AG04450 (cell line): ENCODE measurements around the gene TIAM1. TPM values are rescaled to one million over a fixed set of nuclear protein-coding genes. Genes with fewer than 3 reads are reported as not detected.

Experiments
- CTCF ChIA-PET: fragments of 300-600, 350-600 bp; formaldehyde crosslinking; extraction: SDS; loops from one replicate; lab custom pipeline; 2022; ENCODE audit warnings: antibody characterized with exemption, inconsistent platforms; lab: Charles Lee
- POLR2A ChIA-PET: fragments of 350-600 bp; formaldehyde crosslinking; extraction: SDS; loops from one replicate; lab custom pipeline; 2021; ENCODE audit warnings: antibody characterized with exemption, inconsistent platforms; lab: Yijun Ruan, JAX
- DNase-seq: peaks from one replicate; pipeline ENCODE4 v3.0.0-alpha.2; 2011; ENCODE audit warnings: low read depth, low spot score
- H3K27ac ChIP-seq: one replicate; pipeline ENCODE4 v1.5.1; 2012; ENCODE audit warnings: low read depth, low read length, control low read depth
- H3K27me3 ChIP-seq: one replicate; pipeline ENCODE4 v1.6.0; 2012; ENCODE audit warnings: low read length; ENCODE audit not compliant: control insufficient read depth, insufficient read depth
- H3K4me3 ChIP-seq: 2 replicates; pipeline ENCODE4 v1.5.1; 2011; ENCODE audit warnings: mild to moderate bottlenecking, low read depth, low read length, control low read depth
- H3K9me3 ChIP-seq: 2 replicates; pipeline ENCODE4 v1.5.1; 2012; ENCODE audit warnings: low read length; ENCODE audit not compliant: control insufficient read depth, insufficient read depth
- polyA plus RNA-seq: library from polyadenylated mRNA; depleted of rRNA; stranded (reverse); fragments of >200 nt; gene quantifications from 2 replicates; pipeline ENCODE4 v1.2.3, GENCODE V29; 2011
- TF ChIP-seq, protein P1 (sequence below): IDR thresholded peaks from 2 replicates; pipeline ENCODE4 v1.5.1; 2011; ENCODE audit warnings: low read depth, low read length, control low read depth, inconsistent platforms

The TIAM1 gene
- polyA plus RNA-seq, 1 experiment = 2.1 TPM

DNA sequence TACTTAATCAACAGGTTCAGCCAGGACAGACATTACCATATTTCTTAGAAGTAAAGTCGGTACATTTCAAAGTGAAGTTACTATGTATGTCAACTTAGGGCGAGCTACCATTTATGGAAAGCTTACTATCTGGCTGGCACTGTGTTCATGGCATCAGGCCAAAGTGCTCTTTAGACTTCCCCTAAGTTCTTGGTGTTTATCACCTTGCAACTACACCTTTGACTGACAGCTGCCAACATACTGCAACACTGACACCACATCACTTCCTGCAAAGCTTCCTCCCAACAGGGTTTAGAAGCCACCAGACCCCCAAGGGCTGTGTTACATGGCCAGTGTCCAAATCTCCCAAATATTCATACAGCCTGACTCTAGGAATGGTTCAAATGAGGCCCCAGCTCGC, 61.0 kb downstream of the TIAM1 start:
- no peak for DNase-seq
- ChIA-PET CTCF (interaction anchor here (1.2 kb wide), 1 partner anchor 64 kb away, joined by 3 read pairs; no protein-coding TSS in a partner anchor), POLR2A (no interaction called here)
- TF ChIP-seq, protein P1, sequence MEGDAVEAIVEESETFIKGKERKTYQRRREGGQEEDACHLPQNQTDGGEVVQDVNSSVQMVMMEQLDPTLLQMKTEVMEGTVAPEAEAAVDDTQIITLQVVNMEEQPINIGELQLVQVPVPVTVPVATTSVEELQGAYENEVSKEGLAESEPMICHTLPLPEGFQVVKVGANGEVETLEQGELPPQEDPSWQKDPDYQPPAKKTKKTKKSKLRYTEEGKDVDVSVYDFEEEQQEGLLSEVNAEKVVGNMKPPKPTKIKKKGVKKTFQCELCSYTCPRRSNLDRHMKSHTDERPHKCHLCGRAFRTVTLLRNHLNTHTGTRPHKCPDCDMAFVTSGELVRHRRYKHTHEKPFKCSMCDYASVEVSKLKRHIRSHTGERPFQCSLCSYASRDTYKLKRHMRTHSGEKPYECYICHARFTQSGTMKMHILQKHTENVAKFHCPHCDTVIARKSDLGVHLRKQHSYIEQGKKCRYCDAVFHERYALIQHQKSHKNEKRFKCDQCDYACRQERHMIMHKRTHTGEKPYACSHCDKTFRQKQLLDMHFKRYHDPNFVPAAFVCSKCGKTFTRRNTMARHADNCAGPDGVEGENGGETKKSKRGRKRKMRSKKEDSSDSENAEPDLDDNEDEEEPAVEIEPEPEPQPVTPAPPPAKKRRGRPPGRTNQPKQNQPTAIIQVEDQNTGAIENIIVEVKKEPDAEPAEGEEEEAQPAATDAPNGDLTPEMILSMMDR = no peak
- Histone ChIP-seq H3K27me3 (no peaks in the 10 kb centered on the region), H3K27ac (no peak overlapping the region), H3K9me3 (no peaks in the 10 kb centered on the region), H3K4me3 (no peak overlapping the region)

DNA sequence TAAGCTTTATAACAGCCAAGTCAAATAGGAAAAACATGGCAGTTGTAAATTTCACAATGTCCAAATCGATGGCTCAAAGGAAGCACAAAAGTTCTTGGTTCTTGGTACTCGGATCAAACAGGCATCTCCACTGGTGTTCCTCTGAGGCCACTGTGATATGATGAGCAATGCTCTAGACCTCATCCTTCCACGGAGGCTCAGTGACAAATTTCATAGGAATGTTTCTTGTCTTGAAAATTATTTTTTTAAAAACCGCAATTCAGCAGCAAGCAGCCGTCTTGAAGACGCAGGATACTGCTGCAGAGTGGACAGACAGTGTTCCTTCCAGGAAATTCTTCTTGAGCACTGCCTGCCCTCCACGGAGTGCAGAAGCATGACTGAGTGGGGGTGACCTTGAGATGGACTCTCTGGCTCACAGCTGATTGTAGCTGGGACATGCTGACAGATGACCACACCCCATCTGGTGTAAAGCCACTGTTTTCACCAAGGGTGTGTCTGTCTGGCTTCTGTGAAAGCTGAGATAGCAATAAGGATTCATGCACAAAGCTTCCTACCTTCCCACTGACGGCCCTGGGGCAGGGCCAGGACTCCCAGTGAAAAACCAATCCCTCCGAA, 61.9 kb downstream of the TIAM1 start:
- Histone ChIP-seq H3K4me3 (peak overlapping the region; percentile 23), H3K27ac (peak overlapping the region; percentile 69), H3K9me3 (no peaks in the 10 kb centered on the region), H3K27me3 (no peaks in the 10 kb centered on the region)
- ChIA-PET POLR2A (no interaction called here), CTCF (interaction anchor here (1.0 to 1.2 kb wide), 3 partner anchors 65 to 299 kb away, joined by 3 to 4 read pairs (median 3); no protein-coding TSS in a partner anchor)
- TF ChIP-seq, protein P1 = no peak
- DNase-seq = peak; percentile 78

DNA sequence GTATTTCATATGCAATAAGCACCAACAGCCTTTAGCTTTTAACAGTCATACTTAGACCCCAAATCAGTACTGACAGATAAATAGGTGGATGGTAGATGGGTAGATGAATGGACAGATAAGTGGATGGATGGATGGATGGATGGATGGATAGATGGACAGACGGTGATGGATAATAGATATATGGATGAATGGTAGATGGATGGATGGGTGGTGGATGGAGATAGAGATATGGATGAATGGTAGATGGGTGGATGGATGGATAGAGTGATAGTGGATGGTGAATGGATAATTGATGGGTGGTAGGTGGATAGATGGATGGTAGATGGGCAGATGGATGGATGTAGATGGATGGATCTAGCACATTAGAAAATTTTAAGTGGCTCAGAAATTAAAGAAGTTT, 62.5 kb downstream of the TIAM1 start:
- no peak for DNase-seq
- Histone ChIP-seq H3K9me3 (no peaks in the 10 kb centered on the region), H3K4me3 (no peak overlapping the region), H3K27me3 (no peaks in the 10 kb centered on the region), H3K27ac (no peak overlapping the region)
- CTCF ChIA-PET = interaction anchor here (0.6 to 1.1 kb wide), 3 partner anchors 238 to 300 kb away, joined by 3 to 4 read pairs (median 3); no protein-coding TSS in a partner anchor
- POLR2A ChIA-PET = no interaction called here
- TF ChIP-seq, protein P1 = no peak

DNA sequence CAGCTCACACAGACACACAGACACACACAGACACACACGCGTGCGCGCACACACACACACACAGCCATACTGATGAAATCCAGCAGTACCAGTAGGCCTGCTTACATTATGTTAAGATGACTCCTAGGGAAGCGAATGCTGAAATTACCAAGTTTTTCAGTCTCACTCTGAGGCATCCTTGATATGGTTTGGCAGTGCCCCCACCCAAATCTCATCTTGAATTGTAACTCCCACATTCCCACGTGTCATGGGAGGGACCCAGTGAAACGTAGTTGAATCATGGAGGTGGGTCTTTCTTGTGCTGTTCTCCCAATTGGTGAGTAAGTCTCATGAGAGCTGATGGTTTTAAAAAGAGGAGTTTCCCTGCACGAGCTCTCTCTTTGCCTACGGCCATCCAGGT, 64.1 kb downstream of the TIAM1 start:
- H3K27me3 ChIP-seq = no peaks in the 10 kb centered on the region
- no peak overlapping the region for H3K4me3 ChIP-seq
- no peak for DNase-seq
- no peaks in the 10 kb centered on the region for H3K9me3 ChIP-seq
- TF ChIP-seq, protein P1 = no peak
- H3K27ac ChIP-seq = no peak overlapping the region
- POLR2A ChIA-PET = no interaction called here
- CTCF ChIA-PET = no interaction called here

DNA sequence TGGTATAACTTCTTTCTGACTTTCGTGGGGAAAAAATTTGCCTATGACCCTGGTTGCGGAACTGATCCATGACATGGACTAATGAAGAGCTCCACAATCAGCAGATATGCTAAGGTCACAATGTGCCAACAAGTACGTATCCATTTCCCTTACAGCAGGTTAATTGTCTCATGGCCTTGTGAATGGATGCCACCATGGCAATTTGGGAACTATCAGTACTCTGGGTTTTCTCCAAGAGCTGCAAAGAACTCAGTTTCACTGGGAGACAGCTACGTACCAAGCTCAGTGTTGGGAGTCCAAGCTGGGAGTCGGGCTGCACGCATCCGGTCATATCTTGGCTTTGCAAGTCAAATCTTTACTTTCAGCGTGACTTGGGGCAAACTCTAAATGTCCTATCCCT, 64.8 kb downstream of the TIAM1 start:
- Histone ChIP-seq H3K4me3 (no peak overlapping the region), H3K27me3 (no peaks in the 10 kb centered on the region), H3K9me3 (no peaks in the 10 kb centered on the region), H3K27ac (no peak overlapping the region)
- CTCF ChIA-PET = interaction anchor here (0.6 kb wide), 1 partner anchor 98 kb away, joined by 3 read pairs; no protein-coding TSS in a partner anchor
- POLR2A ChIA-PET = no interaction called here
- no peak for DNase-seq
- TF ChIP-seq, protein P1 = no peak
